Nephron (organoid): ENCODE results near the gene LARP4.
A peak's percentile ranks its signal among the peaks of the same experiment; 100 is the strongest.
"Not testable (repeated sequence)": the region's sequence is repeated elsewhere in the genome, so short reads cannot be mapped to it uniquely, and the experiment has no call there.

Source experiments
- H3K27ac Mint-ChIP-seq, 3 experiments: 2 replicates each; pipeline ENCODE4 v1.8.0; 2020; ENCODE audit warnings: mixed read lengths in 3 of 3, mild to moderate bottlenecking in 2 of 3, moderate library complexity in 1 of 3
- H3K27me3 Mint-ChIP-seq: 2 replicates; pipeline ENCODE4 v1.8.0; 2021; ENCODE audit warnings: low read depth, mild to moderate bottlenecking, moderate library complexity, mixed read lengths
- H3K36me3 Mint-ChIP-seq: 2 replicates; pipeline ENCODE4 v1.8.0; 2020; ENCODE audit warnings: low read depth, mixed read lengths
- H3K4me1 Mint-ChIP-seq: 2 replicates; pipeline ENCODE4 v1.8.0; 2020; ENCODE audit warnings: mixed read lengths
- H3K4me3 Mint-ChIP-seq, 3 experiments: 2 replicates each; pipeline ENCODE4 v1.8.0; 2020; ENCODE audit warnings: mild to moderate bottlenecking in 3 of 3, mixed read lengths in 3 of 3, moderate library complexity in 2 of 3
- H3K9me3 Mint-ChIP-seq: 2 replicates; pipeline ENCODE4 v1.8.0; 2020; ENCODE audit warnings: mixed read lengths
- CTCF ChIP-seq, 3 experiments: fragments of 200-600 bp; sonication (generic); IDR thresholded peaks; one replicate each; pipeline ENCODE4 v1.5.0; 2021; ENCODE audit warnings: antibody characterized with exemption in 3 of 3; ENCODE audit not compliant: unreplicated experiment in 3 of 3

The LARP4 gene

GRCh38 chr12:50488801-50489200, 88.1 kb downstream of the LARP4 start:
- Mint-ChIP-seq H3K36me3 (no peaks in the 10 kb centered on the region), H3K27ac (no peak overlapping the region), H3K4me1 (no peaks in the 10 kb centered on the region), H3K9me3 (peaks cover 17% of the 10 kb centered on the region), H3K27me3 (peaks cover 4% of the 10 kb centered on the region), H3K4me3 (no peak overlapping the region)
- TF ChIP-seq CTCF (IDR thresholded peaks at IDR 0.05; ENCODE audit: unreplicated experiment in 3 of 3) = no peak

DNA sequence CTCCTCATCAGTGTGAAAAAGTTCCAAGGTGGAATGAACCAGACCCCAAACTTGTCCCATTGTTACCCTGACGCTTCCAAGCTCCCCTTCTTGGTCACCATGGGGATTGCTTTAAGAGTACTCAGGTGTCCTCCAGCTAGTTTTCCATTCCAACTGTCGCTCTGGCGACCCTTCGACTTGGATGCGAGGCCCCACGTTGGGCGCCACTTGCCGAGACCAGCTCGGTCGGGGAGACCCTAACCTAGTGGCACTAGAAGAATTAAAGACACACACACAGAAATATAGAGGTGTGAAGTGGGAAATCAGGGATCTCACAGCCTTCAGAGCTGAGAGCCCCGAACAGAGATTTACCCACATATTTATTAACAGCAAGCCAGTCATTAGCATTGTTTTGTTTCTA, 97.4 kb downstream of the LARP4 start:
- not testable (repeated sequence) for H3K4me1 Mint-ChIP-seq, H3K27me3 Mint-ChIP-seq, H3K27ac Mint-ChIP-seq, H3K4me3 Mint-ChIP-seq
- peaks cover 52% of the 10 kb centered on the region for H3K9me3 Mint-ChIP-seq
- peaks cover 13% of the 10 kb centered on the region for H3K36me3 Mint-ChIP-seq

DNA sequence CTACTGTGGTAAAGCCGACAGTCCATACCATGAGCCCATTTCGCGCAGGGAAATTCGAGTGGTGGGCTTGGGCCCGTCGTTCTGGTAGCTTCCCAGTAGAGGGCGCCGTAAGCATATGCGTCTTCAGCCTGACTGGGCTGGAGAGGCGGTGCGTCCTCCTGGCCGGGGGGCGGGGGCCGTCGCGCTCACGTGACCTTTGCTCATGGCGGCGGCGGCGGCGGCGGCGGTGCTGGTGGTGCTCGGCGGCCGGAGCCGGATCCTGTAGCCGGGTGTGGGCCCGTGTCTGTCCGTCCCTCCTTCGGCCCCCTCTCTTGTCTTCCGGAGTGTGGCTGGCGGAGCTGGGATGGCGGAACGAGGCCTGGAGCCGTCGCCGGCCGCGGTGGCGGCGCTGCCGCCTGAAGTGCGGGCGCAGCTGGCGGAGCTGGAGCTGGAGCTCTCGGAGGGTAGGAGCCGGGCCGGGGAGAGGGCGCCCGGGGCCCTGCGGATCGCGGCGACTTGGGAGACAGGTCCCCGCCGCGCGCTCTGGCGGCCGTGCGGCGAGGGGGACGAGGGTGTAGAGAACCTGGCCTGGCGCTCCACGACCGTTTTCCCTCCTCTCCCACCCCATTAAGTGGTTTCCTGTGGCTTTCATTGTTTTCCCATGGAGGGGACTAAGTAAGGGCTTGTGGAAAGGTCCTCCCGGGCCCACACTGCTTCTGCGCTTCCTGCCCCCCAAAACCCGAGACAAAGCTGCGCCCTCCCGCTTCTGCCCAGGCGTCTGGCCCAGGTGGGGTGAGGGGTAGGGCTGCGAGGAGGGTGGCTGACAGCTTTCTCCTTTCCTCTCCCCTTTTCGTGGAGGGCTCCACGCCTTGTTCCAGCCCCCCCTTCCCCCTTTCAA, 104.4 kb downstream of the LARP4 start, which contains the start of gene DIP2B:
Gene DIP2B (plus strand): TSS at position 188 of the 877 bp plus-strand sequence. CDS start 156 bp downstream, at position 344.
- Mint-ChIP-seq H3K4me1 (peaks cover 40% of the 10 kb centered on the region), H3K27me3 (no peaks in the 10 kb centered on the region), H3K4me3 (peak within 1 kb of the TSS; percentile 94 to 99 (median 99)), H3K36me3 (no peaks in the 10 kb centered on the region), H3K9me3 (peaks cover 3% of the 10 kb centered on the region), H3K27ac (peak within 1 kb of the TSS; percentile 91 to 98 (median 96))
- TF ChIP-seq CTCF (IDR thresholded peaks at IDR 0.05; ENCODE audit: unreplicated experiment in 3 of 3) = peak; percentile 88 to 93 (median 93)

GRCh38 chr12:50505675-50506530, 105.2 kb downstream of the LARP4 start:
- peaks cover 1% of the 10 kb centered on the region for H3K9me3 Mint-ChIP-seq
- peaks cover 42% of the 10 kb centered on the region for H3K4me1 Mint-ChIP-seq
- no peaks in the 10 kb centered on the region for H3K36me3 Mint-ChIP-seq
- no peak for TF ChIP-seq CTCF (IDR thresholded peaks at IDR 0.05; ENCODE audit: unreplicated experiment in 3 of 3)
- H3K4me3 Mint-ChIP-seq = peak overlapping the region; percentile 94 to 99 (median 99)
- H3K27ac Mint-ChIP-seq = peak overlapping the region; percentile 91 to 98 (median 96)
- H3K27me3 Mint-ChIP-seq = no peaks in the 10 kb centered on the region

GRCh38 chr12:50506753-50507473, 106.2 kb downstream of the LARP4 start:
- TF ChIP-seq CTCF (IDR thresholded peaks at IDR 0.05; ENCODE audit: unreplicated experiment in 3 of 3) = no peak
- H3K4me3 Mint-ChIP-seq = peak overlapping the region; percentile 94 to 99 (median 99)
- no peaks in the 10 kb centered on the region for H3K36me3 Mint-ChIP-seq
- no peaks in the 10 kb centered on the region for H3K27me3 Mint-ChIP-seq
- H3K4me1 Mint-ChIP-seq = peaks cover 42% of the 10 kb centered on the region
- peak overlapping the region; percentile 91 to 98 (median 96) for H3K27ac Mint-ChIP-seq
- H3K9me3 Mint-ChIP-seq = no peaks in the 10 kb centered on the region
